OCI-LY3 (cell line): ENCODE results near the gene CRMP1.

Experiments
- CTCF ChIP-seq: fragments of 200-600, 300-600 bp; sonication (generic); IDR thresholded peaks from 2 replicates; pipeline ENCODE4 v1.5.1; 2014; ENCODE audit warnings: antibody characterized with exemption, low read length, low read depth
- EZH2phosphoT487 ChIP-seq: fragments of 200-600 bp; shearing (Covaris generic); IDR thresholded peaks from 2 replicates; pipeline ENCODE4 v1.6.1; 2018; ENCODE audit warnings: antibody characterized with exemption, mixed run types, low read depth

GRCh38 chr4:5881340-5881739 is 11.5 kb downstream of the CRMP1 start:
- no peak for TF ChIP-seq CTCF
- TF ChIP-seq EZH2phosphoT487, result no peak
